ENCODE data around the gene FANCM. TPM values are rescaled to one million over a fixed set of nuclear protein-coding genes. Genes with fewer than 3 reads are reported as not detected.
A peak's percentile ranks its signal among the peaks of the same experiment; 100 is the strongest.

The FANCM gene
- polyA plus RNA-seq, 1 donor (not counting 4 experiments of a cell fraction or from before 2014, with no cell fraction given), result 6.0 TPM

GRCh38 chr14:45134051-45134958 is 1.4 kb upstream of the FANCM start, which contains the start of gene FKBP3:
FKBP3 (minus strand) TSS chr14:45134481; CDS start chr14:45134456, 25 bp downstream.
- no peaks in the 10 kb centered on the region for H3K27me3 ChIP-seq (ENCODE audit: control insufficient read depth, extremely low read depth, insufficient read depth, low read length)
- H3K4me2 ChIP-seq (ENCODE audit: control insufficient read depth, extremely low read depth, insufficient read depth, low read depth, low read length), result peak within 1 kb of the TSS; percentile 96
- no peaks in the 10 kb centered on the region for H3K9me3 ChIP-seq (ENCODE audit: control insufficient read depth, low read depth, low read length)
- H3K4me3 ChIP-seq (ENCODE audit: control insufficient read depth in 2 of 3, extremely low read depth in 1 of 3, insufficient read depth in 2 of 3, low read depth in 1 of 3, low read length in 3 of 3), result peak within 1 kb of the TSS; percentile 87 to 99 (median 95)
- H3K4me1 ChIP-seq (ENCODE audit: control insufficient read depth, extremely low read depth, insufficient read depth, low read length), result peaks cover 23% of the 10 kb centered on the region
- TF ChIP-seq EZH2 (IDR thresholded peaks at IDR 0.05; ENCODE audit: low read length) (no peak), CTCF (optimal IDR thresholded peaks at IDR 0.05 in 1 of 3, IDR thresholded peaks at IDR 0.05 in 1 of 3, conservative IDR thresholded peaks at IDR 0.05 in 1 of 3; ENCODE audit: extremely low read depth in 1 of 3, insufficient read depth in 2 of 3, low read length in 3 of 3) (peak in 1 of 3 experiments; percentile 20)
- DNase-seq (ENCODE audit: low read depth, low spot score) (peak; percentile 89), FAIRE-seq (peak; percentile 78)
- no peaks in the 10 kb centered on the region for H3K36me3 ChIP-seq (ENCODE audit: control insufficient read depth in 2 of 2, extremely low read depth in 1 of 2, insufficient read depth in 2 of 2, low read length in 2 of 2)
- H3K9ac ChIP-seq (ENCODE audit: control insufficient read depth, extremely low read depth, insufficient read depth, low read length), result peak within 1 kb of the TSS; percentile 96
- H3K27ac ChIP-seq (ENCODE audit: control insufficient read depth, insufficient read depth, low read length), result peak within 1 kb of the TSS; percentile 92
- peak within 1 kb of the TSS; percentile 98 for H2AFZ ChIP-seq (ENCODE audit: control insufficient read depth, low read length)
- H4K20me1 ChIP-seq (ENCODE audit: control insufficient read depth, extremely low read depth, insufficient read depth, low read length), result no peaks in the 10 kb centered on the region
- H3K9me1 ChIP-seq (ENCODE audit: control insufficient read depth, extremely low read depth, insufficient read depth, low read length), result no peaks in the 10 kb centered on the region
- dilution Hi-C loops (cut with MboI; ENCODE audit: extremely low pct_ligation_motif_present, low sequenced_read_pairs), result no loop called here
- H3K79me2 ChIP-seq (ENCODE audit: control insufficient read depth, insufficient read depth, low read length), result peaks cover 56% of the 10 kb centered on the region

DNA sequence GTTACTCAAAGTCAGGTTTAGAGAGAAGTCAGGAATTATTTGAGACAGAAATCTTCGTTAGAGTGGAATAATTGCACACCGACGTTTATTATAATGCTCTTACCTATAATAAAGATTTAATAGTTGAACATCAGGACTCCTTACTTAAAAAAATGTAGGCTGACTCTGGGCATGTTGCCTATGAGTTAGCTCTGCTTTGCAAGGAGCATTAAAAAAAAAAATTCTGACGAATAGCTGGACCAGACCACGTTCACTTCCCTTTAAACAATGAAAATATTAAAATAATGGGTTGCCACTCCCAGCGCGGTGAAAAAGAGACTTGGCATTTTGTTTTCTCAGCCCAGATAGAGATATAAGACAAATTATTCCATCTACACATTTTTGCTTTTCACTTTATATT is 574 bp upstream of the FANCM start:
- peak overlapping the region; percentile 87 to 99 (median 95) for H3K4me3 ChIP-seq (ENCODE audit: control insufficient read depth in 2 of 3, extremely low read depth in 1 of 3, insufficient read depth in 2 of 3, low read depth in 1 of 3, low read length in 3 of 3)
- no peaks in the 10 kb centered on the region for H3K9me3 ChIP-seq (ENCODE audit: control insufficient read depth, low read depth, low read length)
- dilution Hi-C loops (cut with MboI; ENCODE audit: extremely low pct_ligation_motif_present, low sequenced_read_pairs), result no loop called here
- no peaks in the 10 kb centered on the region for H3K36me3 ChIP-seq (ENCODE audit: control insufficient read depth in 2 of 2, extremely low read depth in 1 of 2, insufficient read depth in 2 of 2, low read length in 2 of 2)
- peaks cover 23% of the 10 kb centered on the region for H3K4me1 ChIP-seq (ENCODE audit: control insufficient read depth, extremely low read depth, insufficient read depth, low read length)
- peak overlapping the region; percentile 96 for H2AFZ ChIP-seq (ENCODE audit: control insufficient read depth, low read length)
- no peak for FAIRE-seq
- no peaks in the 10 kb centered on the region for H4K20me1 ChIP-seq (ENCODE audit: control insufficient read depth, extremely low read depth, insufficient read depth, low read length)
- H3K4me2 ChIP-seq (ENCODE audit: control insufficient read depth, extremely low read depth, insufficient read depth, low read depth, low read length), result peak overlapping the region; percentile 96
- TF ChIP-seq EZH2 (IDR thresholded peaks at IDR 0.05; ENCODE audit: low read length) (no peak), CTCF (optimal IDR thresholded peaks at IDR 0.05 in 1 of 3, IDR thresholded peaks at IDR 0.05 in 1 of 3, conservative IDR thresholded peaks at IDR 0.05 in 1 of 3; ENCODE audit: extremely low read depth in 1 of 3, insufficient read depth in 2 of 3, low read length in 3 of 3) (no peak)
- no peaks in the 10 kb centered on the region for H3K27me3 ChIP-seq (ENCODE audit: control insufficient read depth, extremely low read depth, insufficient read depth, low read length)
- H3K27ac ChIP-seq (ENCODE audit: control insufficient read depth, insufficient read depth, low read length), result peak overlapping the region; percentile 92
- H3K79me2 ChIP-seq (ENCODE audit: control insufficient read depth, insufficient read depth, low read length), result peaks cover 64% of the 10 kb centered on the region
- peak overlapping the region; percentile 96 for H3K9ac ChIP-seq (ENCODE audit: control insufficient read depth, extremely low read depth, insufficient read depth, low read length)
- DNase-seq (ENCODE audit: low read depth, low spot score), result no peak
- no peaks in the 10 kb centered on the region for H3K9me1 ChIP-seq (ENCODE audit: control insufficient read depth, extremely low read depth, insufficient read depth, low read length)

Data from keratinocyte (primary cell).